Right cardiac atrium (tissue), 5 donors: Measurements from ENCODE around the gene SLC30A2. TPM values are rescaled to one million over a fixed set of nuclear protein-coding genes. Genes with fewer than 3 reads are reported as not detected.

ENCODE experiments used
- ATAC-seq, 2 donors: fragments of 200-7000 bp; cut with Tn5 transposase; one replicate each; pipeline versions ENCODE4 v1.8.0 to v1.9.1; 2020; ENCODE audit warnings: moderate library complexity in 2 of 2, mild to moderate bottlenecking in 1 of 2
- DNase-seq, 3 donors: peaks; one replicate each; pipeline ENCODE4 v3.0.0-alpha.2; 2020
- H3K27ac ChIP-seq: one replicate; pipeline ENCODE4 v1.5.1; 2013; ENCODE audit warnings: mild to moderate bottlenecking, low read length, control low read depth, moderate library complexity
- H3K27me3 ChIP-seq: one replicate; pipeline ENCODE4 v1.6.1; 2013; ENCODE audit not compliant: control insufficient read depth, insufficient read depth
- H3K4me1 ChIP-seq: one replicate; pipeline ENCODE4 v1.6.1; 2013; ENCODE audit warnings: low read length; ENCODE audit not compliant: control insufficient read depth, insufficient read depth
- H3K4me3 ChIP-seq: one replicate; pipeline ENCODE4 v1.5.1; 2013; ENCODE audit warnings: low read length, control low read depth
- H3K9me3 ChIP-seq: one replicate; pipeline ENCODE4 v1.6.1; 2013; ENCODE audit warnings: low read length; ENCODE audit not compliant: control insufficient read depth
- WGBS: extraction: QIAGEN DNeasy Blood & Tissue Kit; methylation state at CpG from one replicate; pipeline ENCODE4 v1.1.7; 2013; 5-methylcytosine and 5-hydroxymethylcytosine counted together
- intact Hi-C, 4 donors: fragments of 100-400 bp; cut with DNase I; formaldehyde crosslinking; loops; one replicate each; pipeline versions ENCODE4 v1.11.0 to v1.14.0; 2022 to 2023
- polyA plus RNA-seq: library from polyadenylated mRNA; stranded (reverse); fragments of 200-250 nt; gene quantifications from one replicate; pipeline ENCODE4 v1.2.3, GENCODE V29; 2013
- total RNA-seq, 4 donors: library from RNA; stranded (reverse); fragmentation: NEBNext Ultra II Directional; extraction: Animal tissue kit (Norgen Biotek cat#: 25700); gene quantifications; one replicate each; pipeline ENCODE4 v1.2.1, GENCODE V29; 2021
- donor health status: healthy with polysubstance abuse.
- donor health status: DM: no; HTN: yes; CAD: no.
- donor health status: DM: no; HTN: no; CAD: no.
- donor health status: DM: no; HTN: yes; CAD: no; lungs with severe emphysema.
- donor health status: DM: yes; HTN: yes; CAD: no.

The SLC30A2 gene
- total and polyA plus RNA-seq, 5 donors: 0.24 to 0.48 (median 0.37) TPM

DNA sequence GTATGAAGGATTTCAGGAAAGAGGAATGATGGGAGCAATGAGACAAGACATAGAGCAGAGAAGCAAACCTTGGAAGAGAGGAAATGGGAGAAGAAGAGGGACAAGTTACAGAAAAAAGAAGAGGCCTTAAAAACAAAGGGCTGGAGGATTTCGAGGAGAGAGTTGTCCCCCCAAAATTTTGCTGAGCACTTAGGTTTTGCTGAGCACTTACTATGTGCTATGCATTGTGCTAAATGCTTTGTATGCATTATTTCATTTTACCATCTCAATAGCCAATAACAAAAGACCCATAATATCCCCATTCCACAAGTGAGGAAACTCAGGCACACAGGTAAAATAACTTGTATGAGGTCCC, 24.0 kb upstream of the SLC30A2 start:
- Histone ChIP-seq H3K4me1 (no peaks in the 10 kb centered on the region), H3K27me3 (no peaks in the 10 kb centered on the region), H3K27ac (no peak overlapping the region), H3K4me3 (no peak overlapping the region), H3K9me3 (no peaks in the 10 kb centered on the region)
- ATAC-seq: no peak
- no peak for DNase-seq
- WGBS: 85% methylated on average over 1 of the region's 1 CpG
- intact Hi-C loops: no loop called here

DNA sequence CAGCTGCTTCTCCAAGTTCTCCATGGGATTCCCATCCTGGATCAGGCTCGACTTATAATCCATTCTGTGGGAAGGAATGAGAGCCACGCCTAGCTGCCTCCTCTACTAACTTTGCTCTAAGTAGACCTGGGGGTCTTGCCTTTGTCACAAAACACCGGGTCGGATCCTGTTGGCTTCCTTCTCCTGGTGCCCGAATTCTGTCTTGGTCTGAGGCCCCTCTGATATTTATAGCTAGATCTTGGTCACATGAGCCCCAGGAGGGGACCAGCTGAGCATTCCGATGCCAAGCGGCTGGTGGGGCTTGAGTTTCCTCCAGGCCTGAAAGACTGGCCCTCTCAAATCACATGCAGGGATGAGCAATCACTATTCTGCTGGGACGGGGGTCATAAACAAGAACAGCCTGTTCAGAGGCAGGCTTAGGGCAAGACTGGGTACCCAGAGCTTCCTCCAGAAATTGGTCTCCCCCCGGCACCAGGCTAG, 21.6 kb upstream of the SLC30A2 start, which contains the start of gene TRIM63:
Gene TRIM63, minus strand, starts transcription at position 199 of the 480 bp plus-strand sequence. Its CDS starts 136 bp downstream, at position 63.
- no peaks in the 10 kb centered on the region for H3K4me1 ChIP-seq
- H3K27ac ChIP-seq: peak within 1 kb of the TSS; percentile 94
- DNase-seq: peak; percentile 56 to 83 (median 77)
- no peaks in the 10 kb centered on the region for H3K9me3 ChIP-seq
- no peaks in the 10 kb centered on the region for H3K27me3 ChIP-seq
- H3K4me3 ChIP-seq: peak within 1 kb of the TSS; percentile 58
- ATAC-seq: peak; percentile 71 to 83
- intact Hi-C loops: no loop called here
- WGBS: 34% methylated on average over 9 of the region's 9 CpGs

DNA sequence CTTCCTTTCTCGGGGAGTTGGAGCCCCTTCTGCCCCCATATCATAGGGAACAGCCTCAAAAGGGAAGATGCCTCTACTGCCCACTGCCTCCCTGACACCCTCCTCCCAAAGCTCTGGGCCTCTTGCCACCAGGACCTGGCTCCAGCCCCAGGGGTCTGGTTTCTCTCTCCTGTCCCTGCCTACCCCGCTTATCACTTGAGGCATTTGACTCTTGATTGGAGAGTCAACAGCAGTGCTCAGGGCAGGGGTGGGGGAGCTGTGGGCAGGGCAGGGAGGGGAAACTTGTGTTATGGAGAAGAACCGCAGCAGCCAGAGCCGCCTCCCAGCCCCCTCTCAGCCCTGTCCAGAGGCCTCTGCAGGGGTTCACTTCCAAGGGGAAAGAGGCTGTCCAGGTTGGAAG, 20.9 kb upstream of the SLC30A2 start:
- Histone ChIP-seq H3K27me3 (no peaks in the 10 kb centered on the region), H3K9me3 (no peaks in the 10 kb centered on the region), H3K4me3 (peak overlapping the region; percentile 58), H3K27ac (peak overlapping the region; percentile 94), H3K4me1 (no peaks in the 10 kb centered on the region)
- 24% methylated on average over 4 of the region's 4 CpGs for whole genome bisulfite sequencing
- peak; percentile 50 to 89 (median 84) for DNase-seq
- ATAC-seq: peak; percentile 79 to 88
- intact Hi-C loops: no loop called here

DNA sequence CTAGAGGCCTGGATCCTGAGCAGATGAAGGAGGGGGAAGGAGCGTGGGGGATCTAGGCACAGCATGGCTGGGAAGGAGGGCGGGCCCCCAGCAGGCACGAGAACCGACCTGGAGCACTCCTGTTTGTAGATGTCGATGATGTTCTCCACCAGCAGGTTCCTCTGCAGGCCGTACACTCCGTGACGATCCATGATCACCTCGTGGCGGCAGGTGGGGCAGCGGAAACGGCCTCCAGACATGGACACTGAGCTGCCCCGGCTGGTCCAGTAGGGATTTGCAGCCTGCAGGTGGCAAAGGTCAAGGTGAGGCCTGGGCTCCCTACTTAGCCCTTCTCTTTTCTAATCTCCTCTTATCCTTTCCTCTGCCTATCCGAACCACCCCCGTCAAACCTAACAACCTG, 20.2 kb upstream of the SLC30A2 start:
- peak overlapping the region; percentile 58 for H3K4me3 ChIP-seq
- ATAC-seq (no peak), DNase-seq (no peak)
- WGBS: 54% methylated on average over 15 of the region's 15 CpGs
- intact Hi-C loops: no loop called here
- H3K27ac ChIP-seq: peak overlapping the region; percentile 61
- H3K9me3 ChIP-seq: no peaks in the 10 kb centered on the region
- no peaks in the 10 kb centered on the region for H3K27me3 ChIP-seq
- H3K4me1 ChIP-seq: peaks cover 1% of the 10 kb centered on the region

DNA sequence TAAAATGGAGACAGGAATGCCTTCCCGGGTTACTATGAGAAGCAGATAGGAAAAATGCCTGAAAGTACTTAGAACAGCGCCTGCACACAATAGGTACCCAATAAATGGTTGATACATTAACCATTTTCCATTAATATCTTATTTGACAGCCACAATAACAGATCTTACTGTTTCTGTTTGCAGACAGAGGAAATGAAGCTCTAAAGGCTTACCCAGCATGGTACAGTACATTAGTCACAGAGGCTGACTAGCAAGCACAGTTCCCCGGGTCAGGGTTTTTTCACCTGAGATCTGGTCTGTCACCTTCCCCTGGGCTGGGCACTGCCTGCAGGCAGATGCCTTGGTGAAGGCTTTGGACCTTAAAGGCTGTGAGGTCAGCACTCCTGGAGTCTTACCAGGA, 18.6 kb upstream of the SLC30A2 start:
- no peak for ATAC-seq
- DNase-seq: no peak
- intact Hi-C loops: no loop called here
- Histone ChIP-seq H3K9me3 (no peaks in the 10 kb centered on the region), H3K27ac (no peak overlapping the region), H3K27me3 (no peaks in the 10 kb centered on the region), H3K4me1 (peaks cover 3% of the 10 kb centered on the region), H3K4me3 (peak overlapping the region; percentile 58)
- 55% methylated on average over 3 of the region's 3 CpGs for WGBS

DNA sequence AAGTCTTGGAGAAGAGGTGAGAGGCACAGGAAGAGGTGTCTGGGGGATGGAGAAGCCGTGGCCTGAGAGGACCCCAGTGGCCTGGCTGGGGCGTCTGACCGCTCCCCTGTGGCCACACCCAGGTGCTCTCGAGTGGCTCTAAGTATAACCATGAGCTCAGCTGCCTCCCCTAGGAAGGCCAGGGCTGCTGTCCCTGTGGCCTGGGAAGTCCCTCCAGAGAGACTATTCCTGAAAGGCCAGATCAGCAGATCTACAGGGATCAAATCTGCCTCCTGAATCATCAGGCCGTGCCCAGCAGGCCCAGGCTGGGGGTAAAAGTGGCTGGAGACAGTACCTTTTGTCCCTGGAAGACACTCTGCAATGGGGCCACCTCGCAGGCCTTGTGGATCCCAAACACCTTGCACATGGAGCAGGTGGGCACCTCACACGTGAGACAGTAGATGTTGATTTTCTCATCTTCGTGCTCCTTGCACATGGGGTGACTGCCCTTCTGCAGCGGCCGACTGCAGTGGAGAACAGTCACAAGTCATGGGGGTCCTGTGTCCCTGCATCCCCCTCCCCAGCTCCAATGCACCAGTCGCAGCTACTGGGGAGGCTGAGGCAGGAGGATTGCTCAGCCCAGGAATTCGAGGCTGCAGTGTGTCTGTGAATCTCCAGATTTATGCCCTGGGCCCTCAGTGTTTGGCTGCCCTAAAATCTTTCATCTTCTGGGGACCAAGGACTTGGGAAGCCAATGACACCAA, 15.1 kb upstream of the SLC30A2 start:
- 65% methylated on average over 12 of the region's 12 CpGs for WGBS
- H3K27me3 ChIP-seq: no peaks in the 10 kb centered on the region
- no peak overlapping the region for H3K4me3 ChIP-seq
- H3K27ac ChIP-seq: peak overlapping the region; percentile 67
- DNase-seq: no peak
- no peaks in the 10 kb centered on the region for H3K9me3 ChIP-seq
- H3K4me1 ChIP-seq: peaks cover 3% of the 10 kb centered on the region
- intact Hi-C loops: no loop called here
- ATAC-seq: peak; percentile 21 to 27

DNA sequence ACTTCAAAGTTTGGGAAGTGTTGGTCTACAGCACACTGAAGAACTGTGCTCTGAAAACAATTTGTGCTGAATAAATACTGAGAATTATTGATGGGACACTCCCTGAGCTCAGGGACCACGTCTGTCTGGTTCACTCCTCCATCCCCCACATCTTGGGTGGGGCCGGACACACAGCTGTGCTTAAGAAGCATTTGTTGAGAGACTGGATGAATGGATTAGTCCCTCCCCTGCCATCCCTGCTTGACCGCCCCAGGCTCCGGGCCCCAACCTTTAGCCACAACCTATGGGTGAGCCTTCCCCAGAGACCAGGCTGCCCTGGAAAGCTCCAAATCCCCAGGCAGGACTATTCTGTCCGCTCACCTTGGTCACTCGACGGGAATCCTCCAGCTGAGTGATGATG, 14.0 kb upstream of the SLC30A2 start:
- intact Hi-C loops: no loop called here
- H3K9me3 ChIP-seq: no peaks in the 10 kb centered on the region
- no peak for ATAC-seq
- peaks cover 3% of the 10 kb centered on the region for H3K4me1 ChIP-seq
- H3K27ac ChIP-seq: no peak overlapping the region
- H3K4me3 ChIP-seq: no peak overlapping the region
- no peaks in the 10 kb centered on the region for H3K27me3 ChIP-seq
- WGBS: 60% methylated on average over 7 of the region's 7 CpGs
- no peak for DNase-seq

DNA sequence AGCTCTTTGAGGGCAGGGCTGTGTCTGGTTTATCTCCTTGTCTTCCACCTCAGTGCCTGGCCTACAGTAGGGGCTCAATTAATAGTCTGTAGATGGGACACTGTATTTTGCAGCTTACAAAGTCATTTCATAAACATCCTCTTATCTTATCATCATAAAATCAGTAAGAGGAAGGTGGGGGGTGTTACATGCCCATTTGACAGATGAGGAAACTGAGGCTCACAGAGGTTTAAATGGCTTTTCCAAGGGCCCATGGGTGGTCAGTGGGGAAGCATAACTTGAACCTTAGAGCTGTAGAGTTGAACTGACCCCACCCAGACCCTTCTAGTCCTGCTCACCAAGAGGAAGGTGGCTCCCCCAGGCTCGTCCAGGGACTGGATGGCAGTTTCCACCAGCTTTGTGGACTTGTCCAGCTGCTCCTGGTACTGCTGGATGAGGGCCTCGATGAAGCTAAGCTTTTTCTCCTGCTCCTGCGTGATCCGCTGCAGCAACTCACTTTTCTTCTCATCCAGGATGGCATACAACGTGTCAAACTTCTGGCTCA, 12.2 kb upstream of the SLC30A2 start:
- ATAC-seq: no peak
- DNase-seq: no peak
- Histone ChIP-seq H3K27me3 (no peaks in the 10 kb centered on the region), H3K4me3 (no peak overlapping the region), H3K27ac (no peak overlapping the region), H3K9me3 (no peaks in the 10 kb centered on the region), H3K4me1 (peaks cover 3% of the 10 kb centered on the region)
- intact Hi-C loops: no loop called here
- 80% methylated on average over 5 of the region's 5 CpGs for WGBS

DNA sequence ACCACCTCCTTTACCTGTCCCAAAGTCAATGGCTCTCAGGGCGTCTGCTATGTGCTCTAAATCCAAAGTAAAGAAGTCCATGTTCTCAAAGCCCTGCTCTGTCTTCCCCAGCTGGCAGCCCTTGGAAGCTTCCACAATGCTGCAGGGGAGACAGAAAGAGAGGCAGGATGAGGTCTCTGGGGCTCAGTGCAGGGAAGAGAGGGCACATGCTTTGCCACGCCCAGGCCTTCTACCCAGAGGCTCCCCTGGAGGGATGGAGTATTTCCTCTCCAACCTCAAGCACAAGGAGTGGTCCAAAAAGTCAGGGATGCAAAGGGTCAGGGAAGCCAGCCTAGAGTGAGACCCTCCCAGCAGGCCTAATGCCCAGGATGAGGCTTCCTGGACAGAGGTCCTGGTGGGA, 11.3 kb upstream of the SLC30A2 start:
- peaks cover 3% of the 10 kb centered on the region for H3K4me1 ChIP-seq

DNA sequence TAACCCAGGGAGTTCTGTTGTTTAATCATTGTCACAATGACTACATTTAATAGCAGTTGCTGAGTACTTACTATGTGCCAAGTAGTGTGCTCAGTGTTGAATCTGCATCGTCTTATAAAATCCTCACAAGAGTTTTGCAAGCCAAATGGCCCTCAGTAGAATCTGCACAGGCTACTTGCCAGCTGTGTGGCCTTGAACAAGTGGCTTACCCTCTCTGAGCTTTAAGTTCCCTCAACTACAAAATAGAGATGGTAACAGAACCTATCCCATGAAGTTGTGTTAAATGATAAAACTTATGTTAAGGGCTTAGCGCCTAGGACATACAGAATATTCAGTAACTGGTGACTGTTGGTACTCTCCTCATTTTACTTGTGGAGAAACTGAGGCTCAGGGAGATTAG, 9.1 kb upstream of the SLC30A2 start:
- intact Hi-C loops: no loop called here
- Histone ChIP-seq H3K4me3 (no peak overlapping the region), H3K9me3 (no peaks in the 10 kb centered on the region), H3K27me3 (no peaks in the 10 kb centered on the region), H3K27ac (no peak overlapping the region), H3K4me1 (no peaks in the 10 kb centered on the region)
- ATAC-seq (no peak), DNase-seq (no peak)
- 69% methylated on average over 2 of the region's 2 CpGs for WGBS

More for the DNA sequence above, 11.3 kb upstream of the SLC30A2 start:
- no peaks in the 10 kb centered on the region for H3K9me3 ChIP-seq
- no peak overlapping the region for H3K27ac ChIP-seq
- no peaks in the 10 kb centered on the region for H3K27me3 ChIP-seq
- whole genome bisulfite sequencing: 68% methylated on average over 2 of the region's 2 CpGs
- no peak for ATAC-seq
- intact Hi-C loops: no loop called here
- no peak for DNase-seq
- H3K4me3 ChIP-seq: no peak overlapping the region

DNA sequence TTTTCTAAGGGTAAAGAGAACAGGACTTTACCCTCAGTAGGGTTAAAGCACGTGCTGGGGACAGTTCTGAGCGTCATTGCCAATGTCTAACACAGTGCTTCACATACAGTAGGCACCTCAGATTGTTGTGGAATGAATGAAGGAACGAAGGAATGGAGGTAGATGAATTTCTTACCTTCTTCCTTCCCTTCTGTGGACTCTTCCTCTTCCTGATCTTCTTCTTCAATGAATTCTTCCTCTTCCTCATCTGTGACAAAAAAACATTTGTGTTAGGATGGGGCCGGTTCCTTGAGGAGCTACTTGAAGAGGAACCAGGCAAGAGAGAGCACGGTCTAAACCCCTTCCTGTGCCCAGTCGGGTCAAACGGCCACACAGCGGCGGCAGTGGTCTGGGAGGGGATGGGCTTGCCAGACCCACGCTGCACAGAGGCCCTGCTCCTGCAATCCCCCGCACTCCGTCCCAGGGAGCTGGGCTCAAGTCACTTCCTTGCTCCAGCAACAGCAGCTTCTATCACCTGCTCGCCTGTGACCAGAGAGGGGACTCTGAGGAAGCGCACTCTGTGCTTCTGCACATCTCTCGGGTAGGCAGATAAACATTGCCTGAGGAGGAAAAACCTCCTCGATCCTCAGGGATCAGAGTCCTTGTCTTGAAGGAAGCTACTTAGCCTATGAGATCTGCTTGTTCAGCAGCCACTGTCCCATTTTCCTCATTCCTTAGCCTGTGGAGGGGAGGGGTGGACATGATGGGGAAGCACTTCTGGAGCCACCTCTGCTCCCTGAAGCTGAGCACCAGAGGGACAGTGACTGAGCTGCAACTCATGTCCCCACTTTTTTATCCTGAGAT, 8.0 kb upstream of the SLC30A2 start:
- H3K27ac ChIP-seq: peak overlapping the region; percentile 17
- H3K27me3 ChIP-seq: no peaks in the 10 kb centered on the region
- DNase-seq: no peak
- intact Hi-C loops: no loop called here
- H3K4me1 ChIP-seq: no peaks in the 10 kb centered on the region
- ATAC-seq: peak in 1 of 2 donors; percentile 12
- 32% methylated on average over 16 of the region's 16 CpGs for WGBS
- H3K4me3 ChIP-seq: no peak overlapping the region
- H3K9me3 ChIP-seq: no peaks in the 10 kb centered on the region
